Activated CD4-positive, alpha-beta T cell treated with anti-CD3 and anti-CD28 coated beads, Interleukin-2, amount 50 U/mL, for 4 hours (primary cell): ENCODE data around the gene APOBEC3C.
"Not testable (repeated sequence)": the region's sequence is repeated elsewhere in the genome, so short reads cannot be mapped to it uniquely, and the experiment has no call there.

ENCODE experiments used
- DNase-seq, 2 experiments: peaks; one replicate each; pipeline ENCODE4 v3.0.0-alpha.2; 2020

APOBEC3C gene

DNA sequence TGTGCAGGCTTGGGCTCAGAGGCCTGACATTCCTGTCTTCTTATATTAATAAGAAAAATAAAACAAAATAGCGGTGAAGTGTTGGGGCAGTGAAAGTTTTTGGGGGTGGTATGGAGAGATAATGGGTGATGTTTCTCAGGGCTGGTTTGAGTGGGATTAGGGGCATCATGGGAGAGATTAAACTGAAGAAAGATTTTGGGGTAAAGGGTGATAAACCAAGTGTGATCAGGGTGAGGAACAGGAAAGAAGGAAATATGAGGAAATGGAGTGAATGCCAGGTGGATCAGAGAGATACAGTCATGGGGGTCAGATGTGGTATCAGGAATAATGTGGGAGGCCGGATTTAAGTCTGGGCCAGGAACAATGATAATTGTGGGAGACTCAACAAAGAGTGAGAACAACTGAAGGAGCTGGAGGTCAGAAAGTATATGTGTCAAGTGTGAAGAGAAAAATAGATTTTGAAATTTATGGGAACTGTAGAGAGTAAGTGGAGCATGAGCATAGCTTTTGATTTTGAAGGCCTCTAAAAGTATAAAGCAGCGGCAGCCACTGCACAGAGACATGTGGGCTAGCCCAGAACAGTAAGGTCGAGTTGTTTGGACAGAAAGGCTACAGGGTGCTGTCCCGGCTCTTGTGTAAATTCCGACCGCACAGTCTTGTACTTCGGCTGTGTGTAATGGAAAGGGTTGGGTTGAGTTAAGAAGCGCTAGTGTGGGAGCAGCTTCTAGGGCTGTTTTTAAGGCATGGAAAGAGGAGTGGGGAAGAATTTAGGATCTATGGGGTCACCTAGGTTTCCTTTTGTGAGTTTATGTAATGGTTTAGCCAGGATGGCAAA, 52.6 kb downstream of the APOBEC3C start:
- not testable (repeated sequence) for DNase-seq

DNA sequence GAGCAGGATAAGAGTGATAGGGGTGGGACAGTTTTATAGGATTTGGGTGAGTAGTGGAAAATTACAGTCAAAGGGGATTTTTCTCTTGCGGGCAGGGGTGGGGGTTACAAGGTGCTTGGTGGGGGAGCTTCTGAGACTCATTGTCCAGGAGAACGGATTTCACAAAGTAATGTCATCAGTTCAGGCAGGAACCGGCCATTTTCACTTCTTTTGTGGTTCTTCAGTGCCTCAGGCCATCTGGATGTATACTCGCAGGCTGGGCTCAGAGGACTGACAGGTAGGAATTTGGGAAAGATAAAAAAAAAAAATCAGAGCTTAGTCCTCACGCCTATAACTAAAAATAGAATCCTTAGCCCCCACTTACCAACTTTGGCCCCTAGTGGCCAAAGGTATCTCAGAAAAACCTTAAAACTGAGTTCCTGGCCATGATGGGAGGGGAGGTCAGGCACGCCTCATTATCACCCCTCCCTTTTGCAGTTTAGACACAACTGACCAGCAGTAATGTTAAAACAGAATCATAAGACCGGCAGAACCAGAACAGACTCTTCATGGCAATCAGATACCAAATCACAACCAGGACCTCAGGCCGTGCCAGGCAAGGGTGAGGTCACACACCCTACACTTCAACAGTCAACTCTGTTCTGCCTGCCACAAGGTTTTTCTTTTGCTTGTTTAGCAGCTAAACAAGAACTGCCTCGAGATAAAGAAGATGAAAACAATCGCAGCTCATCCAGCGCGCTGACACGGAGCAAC, 54.2 kb downstream of the APOBEC3C start:
- no peak for DNase-seq
